Stomach (tissue), 9 donors: ENCODE results near the gene EGFLAM. TPM values are rescaled to one million over a fixed set of nuclear protein-coding genes. Genes with fewer than 3 reads are reported as not detected.
A peak's percentile ranks its signal among the peaks of the same experiment; 100 is the strongest.

Experiments
- DNase-seq, 2 donors: peaks; one replicate each; pipeline versions ENCODE4 v3.0.0 to v3.0.0-alpha.2; 2013 to 2019
- H3K27ac ChIP-seq, 5 donors: fragments of 200-600 bp in 4 of 5; sonication (generic) in 4 of 5; one replicate each; pipeline ENCODE4 v1.5.1; 2013 to 2019; ENCODE audit warnings: mild to moderate bottlenecking in 1 of 5, moderate library complexity in 1 of 5
- H3K27me3 ChIP-seq, 3 donors: fragments of 200-600 bp; sonication (generic); one replicate each; pipeline ENCODE4 v1.5.1; 2017 to 2019; ENCODE audit warnings: mixed run types in 1 of 3
- H3K36me3 ChIP-seq, 4 donors: fragments of 200-600 bp; sonication (generic); 1 replicate in 3 of 4; 2 replicates in 1 of 4; pipeline ENCODE4 v1.5.1; 2016 to 2019
- H3K4me1 ChIP-seq, 4 donors: fragments of 200-600 bp; sonication (generic); one replicate each; pipeline ENCODE4 v1.5.1; 2016 to 2019
- H3K4me3 ChIP-seq, 4 donors: fragments of 200-600 bp; sonication (generic) in 3 of 4; one replicate each; pipeline ENCODE4 v1.5.1; 2016 to 2019; ENCODE audit warnings: mild to moderate bottlenecking in 1 of 4
- H3K9me3 ChIP-seq, 4 donors: fragments of 200-600 bp; sonication (generic); one replicate each; pipeline ENCODE4 v1.5.1; 2016 to 2019
- EP300 ChIP-seq: sonication (generic); formaldehyde crosslinking; IDR thresholded peaks from one replicate; pipeline ENCODE4 v1.6.1; 2017; ENCODE audit warnings: antibody characterized with exemption
- POLR2A ChIP-seq, 4 donors: fragments of 450-650 bp; IDR thresholded peaks; one replicate each; pipeline ENCODE4 v1.6.1; 2016; ENCODE audit warnings: antibody characterized with exemption in 4 of 4, control low read depth in 2 of 4, mild to moderate bottlenecking in 1 of 4, moderate library complexity in 1 of 4
- POLR2AphosphoS5 ChIP-seq, 3 donors: sonication (generic); formaldehyde crosslinking; IDR thresholded peaks; one replicate each; pipeline ENCODE4 v1.6.1; 2016; ENCODE audit warnings: antibody characterized with exemption in 3 of 3
- WGBS, 5 donors: extraction: QIAGEN DNeasy Blood & Tissue Kit in 3 of 5; methylation state at CpG; one replicate each; pipeline versions ENCODE4 v1.1.5 to v1.1.7; 2013 to 2018; 5-methylcytosine and 5-hydroxymethylcytosine counted together
- intact Hi-C: fragments of 100-400 bp; cut with DNase I; formaldehyde crosslinking; loops from one replicate; pipeline ENCODE4 v1.15.1; 2023; ENCODE audit warnings: low total_unique reads
- polyA plus RNA-seq, 3 donors: library from polyadenylated mRNA; stranded (reverse); fragments of 200-250 nt; gene quantifications; one replicate each; pipeline ENCODE4 v1.2.3, GENCODE V29; 2013
- total RNA-seq, 5 donors: library from RNA; depleted of rRNA; stranded (reverse); fragments of >200 nt; gene quantifications; one replicate each; pipeline versions ENCODE4 v1.1.0 to v1.2.3, GENCODE V29; 2014 to 2016
- TF ChIP-seq, protein P1 (sequence below), 7 experiments: fragments of 450-650 bp in 4 of 7; fragments of 200-600 bp in 3 of 7; sonication (generic) in 3 of 7; IDR thresholded peaks; one replicate each; pipeline ENCODE4 v1.5.1; 2016 to 2019; ENCODE audit warnings: antibody characterized with exemption in 7 of 7, control low read depth in 2 of 7, mild to moderate bottlenecking in 1 of 7
- donor health status: healthy with polysubstance abuse.
- donor health status: Bipolar disorder and iron deficiency.
- donor health status: healthy.

The EGFLAM gene
- total and polyA plus RNA-seq, 8 donors = 0.61 to 5.9 (median 1.4) TPM; not detected in 3

DNA sequence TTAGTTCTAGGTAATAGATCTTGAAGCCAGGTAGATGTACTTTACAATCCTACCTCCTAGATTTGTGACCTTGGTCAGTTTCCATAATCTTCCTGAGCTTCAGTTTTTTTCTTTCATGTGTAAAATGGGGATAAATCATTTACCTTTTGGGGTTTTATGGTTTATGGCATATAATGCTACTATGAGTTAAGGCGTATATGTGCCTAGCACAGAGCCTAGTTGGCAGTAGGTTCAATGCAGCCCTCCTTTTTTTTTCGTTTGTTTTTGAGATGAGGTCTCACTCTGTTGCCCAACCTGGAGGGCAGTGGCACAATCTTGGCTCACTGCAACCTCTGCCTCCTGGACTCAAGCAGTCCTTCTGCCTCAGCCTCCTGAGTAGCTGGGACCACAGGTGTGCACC lies 28.8 kb downstream of the EGFLAM start:
- H3K27ac ChIP-seq = no peak overlapping the region
- DNase-seq = no peak
- H3K4me3 ChIP-seq = no peak overlapping the region
- 80 to 96% (median 82%) methylated on average over 2 of the region's 2 CpGs for WGBS, 5 donors
- H3K4me1 ChIP-seq = no peaks in the 10 kb centered on the region
- H3K36me3 ChIP-seq = no peaks in the 10 kb centered on the region
- intact Hi-C loops = no loop called here
- H3K27me3 ChIP-seq = no peaks in the 10 kb centered on the region
- H3K9me3 ChIP-seq = no peaks in the 10 kb centered on the region
- no peak for TF ChIP-seq POLR2A (IDR thresholded peaks at IDR 0.05)
- no peak for TF ChIP-seq EP300
- TF ChIP-seq POLR2AphosphoS5 (IDR thresholded peaks at IDR 0.05) = no peak
- TF ChIP-seq, protein P1, sequence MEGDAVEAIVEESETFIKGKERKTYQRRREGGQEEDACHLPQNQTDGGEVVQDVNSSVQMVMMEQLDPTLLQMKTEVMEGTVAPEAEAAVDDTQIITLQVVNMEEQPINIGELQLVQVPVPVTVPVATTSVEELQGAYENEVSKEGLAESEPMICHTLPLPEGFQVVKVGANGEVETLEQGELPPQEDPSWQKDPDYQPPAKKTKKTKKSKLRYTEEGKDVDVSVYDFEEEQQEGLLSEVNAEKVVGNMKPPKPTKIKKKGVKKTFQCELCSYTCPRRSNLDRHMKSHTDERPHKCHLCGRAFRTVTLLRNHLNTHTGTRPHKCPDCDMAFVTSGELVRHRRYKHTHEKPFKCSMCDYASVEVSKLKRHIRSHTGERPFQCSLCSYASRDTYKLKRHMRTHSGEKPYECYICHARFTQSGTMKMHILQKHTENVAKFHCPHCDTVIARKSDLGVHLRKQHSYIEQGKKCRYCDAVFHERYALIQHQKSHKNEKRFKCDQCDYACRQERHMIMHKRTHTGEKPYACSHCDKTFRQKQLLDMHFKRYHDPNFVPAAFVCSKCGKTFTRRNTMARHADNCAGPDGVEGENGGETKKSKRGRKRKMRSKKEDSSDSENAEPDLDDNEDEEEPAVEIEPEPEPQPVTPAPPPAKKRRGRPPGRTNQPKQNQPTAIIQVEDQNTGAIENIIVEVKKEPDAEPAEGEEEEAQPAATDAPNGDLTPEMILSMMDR (IDR thresholded peaks at IDR 0.05) = no peak

DNA sequence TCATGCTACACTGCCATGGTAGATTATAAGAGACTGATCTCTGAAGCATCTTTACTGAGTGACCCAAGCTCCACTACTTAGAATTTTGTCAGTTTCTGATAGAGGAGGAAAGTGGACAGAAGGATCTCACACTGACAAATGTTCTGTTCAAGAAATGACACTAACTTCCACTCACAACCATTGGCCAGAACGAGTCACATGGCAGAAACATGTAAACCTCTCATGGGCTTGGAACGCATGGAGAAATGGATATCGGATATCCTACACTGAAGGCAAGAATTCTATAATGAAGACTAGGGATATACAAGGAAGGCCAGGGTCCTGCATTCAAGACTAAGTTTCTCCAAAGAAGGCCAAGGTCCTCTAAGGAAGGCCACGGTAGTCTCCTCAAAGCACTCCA lies 31.1 kb downstream of the EGFLAM start:
- intact Hi-C loops = no loop called here
- Histone ChIP-seq H3K4me1 (no peaks in the 10 kb centered on the region), H3K36me3 (no peaks in the 10 kb centered on the region), H3K27ac (no peak overlapping the region), H3K4me3 (no peak overlapping the region), H3K27me3 (peaks cover 0 to 5% (median 0%) of the 10 kb centered on the region in 3 donors), H3K9me3 (no peaks in the 10 kb centered on the region)
- no peak for DNase-seq
- TF ChIP-seq EP300 (no peak), POLR2AphosphoS5 (IDR thresholded peaks at IDR 0.05) (no peak), POLR2A (IDR thresholded peaks at IDR 0.05) (no peak)
- TF ChIP-seq, protein P1 (IDR thresholded peaks at IDR 0.05) = no peak
- WGBS, 5 donors = 81 to 88% (median 84%) methylated on average over 4 of the region's 4 CpGs

DNA sequence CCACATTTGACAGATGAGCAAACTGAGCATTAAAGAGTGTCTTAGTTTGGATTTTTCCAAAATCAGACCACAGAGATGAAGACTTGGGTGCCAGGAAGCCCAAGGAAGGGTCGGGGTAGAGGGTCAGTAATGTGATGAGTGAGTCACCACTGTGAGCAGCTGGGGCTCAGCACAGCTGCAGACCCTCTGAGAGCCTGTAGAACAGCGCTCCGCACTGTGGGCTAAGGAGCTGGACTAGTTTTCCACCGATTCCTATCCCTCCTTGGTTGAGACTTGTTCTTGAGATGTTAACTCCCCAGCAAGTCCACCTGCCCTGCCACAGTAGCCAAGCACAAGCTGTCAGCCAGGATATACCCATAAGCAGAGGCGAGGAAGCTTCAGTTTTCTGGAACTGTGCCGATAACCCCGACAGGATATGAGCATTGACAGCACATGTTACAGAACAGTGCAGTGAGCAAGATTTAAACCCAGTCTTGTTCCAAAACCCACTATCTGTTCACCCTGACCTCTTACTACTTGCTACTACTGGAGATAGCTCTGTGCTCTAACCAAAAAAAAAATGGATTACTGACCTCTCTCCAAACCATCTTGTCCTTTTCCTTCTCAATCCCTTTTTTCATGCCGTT lies 31.8 kb downstream of the EGFLAM start:
- TF ChIP-seq POLR2AphosphoS5 (IDR thresholded peaks at IDR 0.05) (no peak), POLR2A (IDR thresholded peaks at IDR 0.05) (no peak), EP300 (no peak)
- TF ChIP-seq, protein P1 (IDR thresholded peaks at IDR 0.05) = no peak
- Histone ChIP-seq H3K4me1 (no peaks in the 10 kb centered on the region), H3K9me3 (no peaks in the 10 kb centered on the region), H3K27me3 (peaks cover 0 to 5% (median 0%) of the 10 kb centered on the region in 3 donors), H3K4me3 (no peak overlapping the region), H3K36me3 (no peaks in the 10 kb centered on the region), H3K27ac (no peak overlapping the region)
- DNase-seq = peak in 1 of 2 donors; percentile 7
- WGBS, 5 donors = 75 to 83% (median 75%) methylated on average over 8 of the region's 8 CpGs
- intact Hi-C loops = no loop called here

DNA sequence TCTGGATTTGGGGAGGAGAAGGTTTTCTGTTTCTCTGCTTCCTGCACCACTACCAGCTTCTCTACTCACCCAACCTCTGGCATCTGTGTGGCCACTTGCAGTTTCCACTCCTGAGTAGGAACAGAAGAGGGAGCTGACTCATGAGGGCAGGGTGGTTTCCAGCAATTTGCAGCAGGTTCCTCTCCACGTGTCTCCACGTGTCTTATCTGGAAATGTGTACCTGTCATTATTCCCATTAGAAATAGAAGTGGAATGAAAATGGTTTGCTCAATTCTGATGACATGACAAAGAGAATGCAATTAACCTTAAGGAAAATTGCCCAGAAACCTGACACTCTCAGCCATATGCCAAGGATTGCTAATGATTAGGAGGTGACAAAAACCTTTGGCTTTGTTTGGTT lies 33.0 kb downstream of the EGFLAM start:
- WGBS, 5 donors = 23 to 51% (median 37%) methylated on average over 2 of the region's 2 CpGs
- H3K9me3 ChIP-seq = no peaks in the 10 kb centered on the region
- no peak for DNase-seq
- intact Hi-C loops = no loop called here
- peaks cover 0 to 5% (median 0%) of the 10 kb centered on the region in 3 donors for H3K27me3 ChIP-seq
- H3K4me3 ChIP-seq = no peak overlapping the region
- no peak overlapping the region for H3K27ac ChIP-seq
- TF ChIP-seq EP300 (no peak), POLR2A (IDR thresholded peaks at IDR 0.05) (no peak)
- TF ChIP-seq, protein P1 (IDR thresholded peaks at IDR 0.05) = no peak
- H3K36me3 ChIP-seq = no peaks in the 10 kb centered on the region
- no peaks in the 10 kb centered on the region for H3K4me1 ChIP-seq
